Panc1 (cell line): ENCODE results near the gene OR9Q1. TPM values are rescaled to one million over a fixed set of nuclear protein-coding genes. Genes with fewer than 3 reads are reported as not detected.

Source experiments
- ATAC-seq: fragments of 200-7000 bp; cut with Tn5 transposase; 2 replicates; pipeline ENCODE4 v1.9.1; 2020; ENCODE audit warnings: mild to moderate bottlenecking, moderate library complexity
- BruUV-seq: library from RNA; stranded (reverse); fragments of 400-500 nt; replicated peaks from 2 replicates; lab custom pipeline; 2021; lab: Mats Ljungman, UMichigan
- CTCF ChIA-PET: fragments of 300-600 bp; sonication (Branson Sonifier 250); formaldehyde crosslinking; loops from one replicate; lab custom pipeline; 2022; ENCODE audit warnings: antibody characterized with exemption; lab: Charles Lee
- POLR2A ChIA-PET: fragments of 300-600 bp; sonication (Branson Sonifier 250); formaldehyde crosslinking; loops from one replicate; lab custom pipeline; 2022; ENCODE audit warnings: antibody characterized with exemption; lab: Charles Lee
- DNase-seq: peaks from one replicate; pipeline ENCODE4 v3.0.0-alpha.2; 2010; ENCODE audit warnings: low read depth, low spot score
- H3K27ac ChIP-seq: 2 replicates; pipeline ENCODE4 v1.5.1; 2011; ENCODE audit warnings: mild to moderate bottlenecking, low read length, inconsistent platforms
- H3K27me3 ChIP-seq: fragments of 200-500 bp; sonication (Bioruptor generic); 2 replicates; pipeline ENCODE4 v1.6.0; 2014; ENCODE audit warnings: low read length, inconsistent platforms; ENCODE audit not compliant: control insufficient read depth, insufficient read depth
- H3K36me3 ChIP-seq: fragments of 200-500 bp; sonication (Bioruptor generic); 2 replicates; pipeline ENCODE4 v1.5.1; 2014; ENCODE audit warnings: inconsistent platforms, mild to moderate bottlenecking, low read length, moderate library complexity; ENCODE audit not compliant: control insufficient read depth, insufficient read depth
- H3K4me1 ChIP-seq: 2 replicates; pipeline ENCODE4 v1.5.1; 2011; ENCODE audit warnings: inconsistent platforms, mild to moderate bottlenecking, low read length, moderate library complexity; ENCODE audit not compliant: control insufficient read depth, insufficient read depth
- H3K4me3 ChIP-seq, 2 experiments: 2 replicates each; pipeline ENCODE4 v1.5.1; 2011 to 2012; ENCODE audit warnings: low read depth in 2 of 2, low read length in 2 of 2, mild to moderate bottlenecking in 2 of 2, inconsistent platforms in 1 of 2, moderate library complexity in 1 of 2
- H3K9me3 ChIP-seq: fragments of 200-500 bp; sonication (Bioruptor generic); 2 replicates; pipeline ENCODE4 v1.5.1; 2014; ENCODE audit warnings: low read depth, mild to moderate bottlenecking, inconsistent platforms, low read length, moderate library complexity; ENCODE audit not compliant: control insufficient read depth, insufficient read depth
- POLR2AphosphoS5 ChIP-seq: IDR thresholded peaks from 2 replicates; pipeline ENCODE4 v1.6.1; 2012; ENCODE audit warnings: mild to moderate bottlenecking, low read depth, low read length, moderate library complexity
- REST ChIP-seq, 2 experiments: IDR thresholded peaks; 2 replicates each; pipeline ENCODE4 v1.6.1; 2011 to 2012; ENCODE audit warnings: low read depth in 2 of 2, control low read depth in 1 of 2, low read length in 1 of 2, mild to moderate bottlenecking in 1 of 2, moderate library complexity in 1 of 2; ENCODE audit not compliant: insufficient read depth in 1 of 2
- SIN3A ChIP-seq: IDR thresholded peaks from 2 replicates; pipeline ENCODE4 v1.6.1; 2012; ENCODE audit warnings: low read depth, mild to moderate bottlenecking, low read length, moderate library complexity, borderline replicate concordance; ENCODE audit not compliant: insufficient read depth
- TCF7L2 ChIP-seq: IDR thresholded peaks from 2 replicates; pipeline ENCODE4 v1.6.1; 2011; ENCODE audit warnings: mild to moderate bottlenecking, low read depth, low read length, inconsistent platforms
- in situ Hi-C: cut with HindIII; loops from 2 replicates; pipeline ENCODE4 v1.10.0; 2016; ENCODE audit warnings: low sequenced_read_pairs, low pct_unique_long_range_greater_than_20kb
- intact Hi-C: fragments of 100-400 bp; cut with micrococcal nuclease; formaldehyde crosslinking; loops from one replicate; pipeline ENCODE4 v1.10.0; 2022; ENCODE audit not compliant: unreplicated experiment
- total RNA-seq: library from RNA; stranded (reverse); gene quantifications from one replicate; pipeline ENCODE4 v1.2.1, GENCODE V29; 2021; ENCODE audit not compliant: unreplicated experiment
- TF ChIP-seq, protein P1 (sequence below): fragments of 450-650 bp; IDR thresholded peaks from 2 replicates; pipeline ENCODE4 v1.5.1; 2017; ENCODE audit warnings: mild to moderate bottlenecking

Gene OR9Q1
- total RNA-seq, 1 experiment from 2014 or later, result not detected

DNA sequence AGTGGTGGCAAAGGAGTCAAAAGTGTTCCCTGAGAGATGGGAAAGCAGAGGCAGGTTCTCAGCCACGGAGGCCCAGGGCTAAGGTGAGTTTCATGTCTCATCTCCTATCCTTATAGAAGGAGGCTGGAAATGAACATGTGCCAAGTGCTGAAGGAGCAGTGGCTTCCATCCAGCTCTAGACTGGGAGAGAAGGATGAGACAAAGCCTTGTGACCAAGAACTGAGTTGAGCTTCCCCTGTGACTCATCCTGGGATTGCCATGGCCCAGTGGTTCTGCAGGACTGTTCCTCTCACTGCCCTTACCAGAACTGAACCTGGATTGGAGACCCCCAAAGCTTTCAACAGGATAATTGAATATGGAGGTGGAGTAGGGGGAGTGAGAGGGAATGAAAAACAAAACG lies 16.7 kb upstream of the OR9Q1 start:
- TF ChIP-seq SIN3A (no peak), POLR2AphosphoS5 (no peak), TCF7L2 (no peak), REST (IDR thresholded peaks at IDR 0.05; ENCODE audit: insufficient read depth in 1 of 2, low read depth in 2 of 2, low read length in 1 of 2) (no peak)
- TF ChIP-seq, protein P1, sequence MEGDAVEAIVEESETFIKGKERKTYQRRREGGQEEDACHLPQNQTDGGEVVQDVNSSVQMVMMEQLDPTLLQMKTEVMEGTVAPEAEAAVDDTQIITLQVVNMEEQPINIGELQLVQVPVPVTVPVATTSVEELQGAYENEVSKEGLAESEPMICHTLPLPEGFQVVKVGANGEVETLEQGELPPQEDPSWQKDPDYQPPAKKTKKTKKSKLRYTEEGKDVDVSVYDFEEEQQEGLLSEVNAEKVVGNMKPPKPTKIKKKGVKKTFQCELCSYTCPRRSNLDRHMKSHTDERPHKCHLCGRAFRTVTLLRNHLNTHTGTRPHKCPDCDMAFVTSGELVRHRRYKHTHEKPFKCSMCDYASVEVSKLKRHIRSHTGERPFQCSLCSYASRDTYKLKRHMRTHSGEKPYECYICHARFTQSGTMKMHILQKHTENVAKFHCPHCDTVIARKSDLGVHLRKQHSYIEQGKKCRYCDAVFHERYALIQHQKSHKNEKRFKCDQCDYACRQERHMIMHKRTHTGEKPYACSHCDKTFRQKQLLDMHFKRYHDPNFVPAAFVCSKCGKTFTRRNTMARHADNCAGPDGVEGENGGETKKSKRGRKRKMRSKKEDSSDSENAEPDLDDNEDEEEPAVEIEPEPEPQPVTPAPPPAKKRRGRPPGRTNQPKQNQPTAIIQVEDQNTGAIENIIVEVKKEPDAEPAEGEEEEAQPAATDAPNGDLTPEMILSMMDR, result no peak
- no peaks in the 10 kb centered on the region for H3K4me1 ChIP-seq
- H3K27ac ChIP-seq, result no peak overlapping the region
- ChIA-PET POLR2A (no interaction called here), CTCF (no interaction called here)
- ATAC-seq (no peak), DNase-seq (peak; percentile 7)
- H3K9me3 ChIP-seq, result no peaks in the 10 kb centered on the region
- BruUV-seq, result no TSS peak
- no peaks in the 10 kb centered on the region for H3K36me3 ChIP-seq
- intact Hi-C loops, result no loop called here
- no peaks in the 10 kb centered on the region for H3K27me3 ChIP-seq
- no peak overlapping the region for H3K4me3 ChIP-seq
- in situ Hi-C loops, result no loop called here

DNA sequence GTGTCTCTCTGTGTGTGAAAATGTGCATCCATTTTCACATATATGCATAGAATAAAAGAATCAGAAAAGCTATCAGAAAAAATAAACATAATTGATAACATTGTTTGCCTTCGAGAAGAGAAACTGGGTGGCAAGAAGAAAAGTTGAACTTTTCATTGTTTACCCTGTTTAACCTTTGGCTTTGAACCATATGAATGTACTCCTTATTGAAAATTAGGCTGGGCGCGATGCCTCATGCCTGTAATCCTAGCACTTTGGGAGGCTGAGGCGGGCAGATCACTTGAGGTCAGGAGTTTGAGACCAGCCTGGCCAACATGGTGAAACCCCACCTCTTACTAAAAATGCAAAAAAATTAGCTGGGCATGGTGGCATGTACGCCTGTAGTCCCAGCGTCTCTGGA lies 11.9 kb upstream of the OR9Q1 start:
- no peaks in the 10 kb centered on the region for H3K36me3 ChIP-seq
- DNase-seq, result no peak
- TF ChIP-seq, protein P1, result no peak
- TF ChIP-seq POLR2AphosphoS5, result no peak
- no peak for TF ChIP-seq REST (IDR thresholded peaks at IDR 0.05; ENCODE audit: insufficient read depth in 1 of 2, low read depth in 2 of 2, low read length in 1 of 2)
- no peak for TF ChIP-seq SIN3A
- TF ChIP-seq TCF7L2, result no peak
- ChIA-PET POLR2A (no interaction called here), CTCF (no interaction called here)
- no peak overlapping the region for H3K27ac ChIP-seq
- in situ Hi-C loops, result no loop called here
- intact Hi-C loops, result no loop called here
- H3K9me3 ChIP-seq, result no peaks in the 10 kb centered on the region
- ATAC-seq, result no peak
- no peak overlapping the region for H3K4me3 ChIP-seq
- H3K27me3 ChIP-seq, result no peaks in the 10 kb centered on the region
- H3K4me1 ChIP-seq, result no peaks in the 10 kb centered on the region
- BruUV-seq, result no TSS peak
